Measurements from ENCODE around the gene PLA2G2C.
"Not testable (repeated sequence)": the region's sequence is repeated elsewhere in the genome, so short reads cannot be mapped to it uniquely, and the experiment has no call there.

Gene PLA2G2C

GRCh38 chr1:20130518-20130917, 55.8 kb downstream of the PLA2G2C start:
- not testable (repeated sequence) for DNase-seq (ENCODE audit: low read depth)

GRCh38 chr1:20126806-20127440, 59.4 kb downstream of the PLA2G2C start:
- DNase-seq (ENCODE audit: low read depth) = no peak

- DNase-seq (ENCODE audit: low read depth) = no peak
Measured at GRCh38 chr1:20126041-20126805, 60.1 kb downstream of the PLA2G2C start.

- DNase-seq (ENCODE audit: low read depth) = no peak
Measured at GRCh38 chr1:20125100-20125499, 61.2 kb downstream of the PLA2G2C start.

GRCh38 chr1:20124456-20125057, 61.8 kb downstream of the PLA2G2C start:
- no peak for DNase-seq (ENCODE audit: low read depth)

- DNase-seq (ENCODE audit: low read depth) = no peak
Measured at GRCh38 chr1:20123722-20124455, 62.4 kb downstream of the PLA2G2C start.

- DNase-seq (ENCODE audit: low read depth) = no peak
Measured at GRCh38 chr1:20120796-20121195, 65.5 kb downstream of the PLA2G2C start.

GRCh38 chr1:20119347-20119746, 67.0 kb downstream of the PLA2G2C start, which contains the start of gene PLA2G2D:
TSS of gene PLA2G2D (minus strand) at chr1:20119536. CDS start at chr1:20119498, 38 bp downstream.
- no peak for DNase-seq (ENCODE audit: low read depth)

- no peak for DNase-seq (ENCODE audit: low read depth)
Measured at GRCh38 chr1:20117236-20117635, 69.1 kb downstream of the PLA2G2C start.

GRCh38 chr1:20115916-20116315, 70.4 kb downstream of the PLA2G2C start:
- DNase-seq (ENCODE audit: low read depth) = no peak

- DNase-seq (ENCODE audit: low read depth) = no peak
Measured at GRCh38 chr1:20115479-20115878, 70.8 kb downstream of the PLA2G2C start.

GRCh38 chr1:20114021-20114648, 72.2 kb downstream of the PLA2G2C start:
- no peak for DNase-seq (ENCODE audit: low read depth)

Data from activated T-cell treated with anti-CD3 and anti-CD28 coated beads for 1 hour (primary cell).